AG04449 (cell line): ENCODE data around the gene TSPAN17.
"Not testable (repeated sequence)": the region's sequence is repeated elsewhere in the genome, so short reads cannot be mapped to it uniquely, and the experiment has no call there.

Experiments used
- CTCF ChIA-PET: fragments of 350-600 bp; formaldehyde crosslinking; extraction: SDS; loops from one replicate; lab custom pipeline; 2021; ENCODE audit warnings: antibody characterized with exemption; lab: Yijun Ruan, JAX
- POLR2A ChIA-PET: fragments of 400-600, 350-600 bp; formaldehyde crosslinking; extraction: SDS; loops from one replicate; lab custom pipeline; 2020; ENCODE audit warnings: antibody characterized with exemption, inconsistent platforms; lab: Yijun Ruan, JAX
- DNase-seq: peaks from one replicate; pipeline ENCODE4 v3.0.0-alpha.2; 2010; ENCODE audit warnings: low read depth, low spot score
- H3K4me3 ChIP-seq: 2 replicates; pipeline ENCODE4 v1.5.1; 2011; ENCODE audit warnings: low read depth, mild to moderate bottlenecking, control low read depth, low read length
- CTCF ChIP-seq: IDR thresholded peaks from one replicate; pipeline ENCODE4 v1.5.1; 2011; ENCODE audit warnings: mild to moderate bottlenecking, moderate library complexity, low read length, control low read depth, inconsistent platforms; ENCODE audit not compliant: insufficient read depth; ENCODE audit errors: missing control alignments

TSPAN17 gene

DNA sequence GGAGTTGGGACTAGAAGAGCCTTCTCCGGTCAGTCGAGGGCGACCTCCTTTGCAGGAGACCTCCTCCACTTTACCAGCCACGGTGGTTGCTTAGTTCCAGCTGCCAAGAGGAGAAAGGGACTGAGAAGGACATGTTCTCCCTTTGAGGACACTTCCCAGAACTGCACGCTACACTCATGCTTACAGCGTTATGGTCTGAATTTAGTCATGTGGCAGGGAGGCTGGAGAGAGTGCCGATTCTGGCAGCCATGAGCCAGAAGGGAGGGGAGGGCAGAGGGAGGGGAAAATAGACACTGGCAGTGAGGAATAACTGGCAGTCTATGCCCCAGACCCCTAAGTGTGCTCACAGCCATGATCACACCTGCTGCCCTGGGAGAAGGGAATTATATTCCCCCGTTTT is 47.8 kb downstream of the TSPAN17 start:
- DNase-seq: no peak
- TF ChIP-seq CTCF: no peak
- POLR2A ChIA-PET: no interaction called here
- CTCF ChIA-PET: interaction anchor here (1.4 kb wide), 1 partner anchor 34 kb away, joined by 5 read pairs; no protein-coding TSS in a partner anchor
- no peak overlapping the region for H3K4me3 ChIP-seq

- TF ChIP-seq CTCF: no peak
- DNase-seq: no peak
- H3K4me3 ChIP-seq: no peak overlapping the region
- POLR2A ChIA-PET: no interaction called here
- CTCF ChIA-PET: interaction anchor here (1.4 kb wide), 1 partner anchor 37 kb away, joined by 4 read pairs; no protein-coding TSS in a partner anchor
Observed at GRCh38 chr5:176697267-176697933, 50.1 kb downstream of the TSPAN17 start.

GRCh38 chr5:176697934-176698538 is 50.8 kb downstream of the TSPAN17 start:
- ChIA-PET POLR2A (no interaction called here), CTCF (interaction anchor here (1.3 to 1.4 kb wide), 2 partner anchors 38 to 240 kb away, joined by 3 to 4 read pairs; no protein-coding TSS in a partner anchor)
- TF ChIP-seq CTCF: no peak
- no peak overlapping the region for H3K4me3 ChIP-seq
- no peak for DNase-seq

DNA sequence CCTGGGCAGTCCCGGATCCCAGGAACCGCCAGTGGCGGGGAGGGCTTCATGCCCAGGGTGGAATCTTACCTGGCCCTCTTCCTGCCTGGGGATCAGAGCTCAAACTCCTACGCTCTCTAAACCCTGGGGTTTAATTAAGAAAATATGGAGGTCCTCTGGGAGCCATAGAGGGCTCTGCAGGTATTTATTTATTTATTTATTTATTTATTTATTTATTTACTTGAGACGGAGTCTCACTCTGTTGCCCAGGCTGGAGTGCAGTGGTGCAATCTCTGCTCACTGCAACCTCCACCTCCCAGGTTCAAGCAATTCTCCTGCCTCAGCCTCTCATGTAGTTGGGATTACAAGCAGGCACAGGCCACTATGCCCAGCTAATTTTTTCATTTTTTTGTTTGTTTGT is 52.2 kb downstream of the TSPAN17 start:
- H3K4me3 ChIP-seq, DNase-seq, POLR2A ChIA-PET: not testable (repeated sequence)
- CTCF ChIA-PET: interaction anchor here (1.3 kb wide), 1 partner anchor 239 kb away, joined by 3 read pairs; no protein-coding TSS in a partner anchor

- POLR2A ChIA-PET: no interaction called here
- CTCF ChIA-PET: no interaction called here
- H3K4me3 ChIP-seq: no peak overlapping the region
- TF ChIP-seq CTCF: no peak
- DNase-seq: no peak
Observed at GRCh38 chr5:176700239-176700847, 53.1 kb downstream of the TSPAN17 start.

DNA sequence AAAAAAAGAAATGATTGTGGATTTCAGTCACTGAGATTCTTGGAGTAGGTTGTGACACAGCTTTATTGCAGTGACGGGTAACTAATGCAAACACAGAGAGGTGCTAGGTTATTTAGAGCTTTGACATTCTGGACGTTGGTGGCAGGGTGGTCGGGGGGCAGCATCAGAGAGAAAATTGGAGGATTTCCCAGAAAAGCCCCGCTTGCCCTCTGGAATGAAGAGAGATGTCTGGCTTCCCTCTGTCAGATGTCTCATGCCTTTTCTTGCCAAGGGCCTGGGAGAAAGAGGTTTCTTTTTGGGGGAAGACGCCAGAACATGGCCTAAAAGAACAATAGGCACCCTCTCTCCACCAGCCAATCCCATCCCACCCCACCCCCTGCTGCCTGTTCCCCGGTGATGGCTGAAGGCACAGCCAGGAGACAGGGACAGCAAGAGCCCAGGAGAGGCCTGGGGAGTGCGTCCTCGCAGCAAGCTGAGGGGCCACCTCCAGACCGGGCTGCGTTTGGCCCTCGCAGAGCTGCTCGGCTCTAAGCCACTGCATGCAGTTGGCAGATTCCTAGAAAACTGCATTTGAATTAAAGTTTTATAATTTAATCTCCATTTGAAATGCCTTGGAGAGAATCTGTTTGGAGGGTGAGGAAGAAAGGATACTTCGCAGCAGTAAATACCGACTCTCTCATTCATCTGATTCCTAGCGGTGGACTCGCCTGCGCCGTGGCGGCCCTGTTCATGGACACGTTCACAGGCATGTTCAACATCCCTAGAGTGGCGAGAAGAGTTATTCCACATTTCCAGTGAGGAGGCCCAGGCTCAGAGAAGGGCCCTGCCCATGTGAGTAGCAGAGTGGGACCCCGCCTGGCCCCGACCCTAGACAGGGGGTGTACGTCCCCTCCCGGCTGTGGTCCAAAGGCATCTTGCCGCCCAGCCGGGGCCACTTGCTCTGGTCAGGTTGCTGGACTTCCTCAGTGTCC is 55.7 kb downstream of the TSPAN17 start:
- DNase-seq: no peak
- no peak for TF ChIP-seq CTCF
- ChIA-PET POLR2A (no interaction called here), CTCF (interaction anchor here (1.3 kb wide), 1 partner anchor 45 kb away, joined by 3 read pairs; no protein-coding TSS in a partner anchor)
- H3K4me3 ChIP-seq: no peak overlapping the region
